ENCODE data around the gene TIMP3.

TIMP3 gene

GRCh38 chr22:32760396-32760795, 41.1 kb upstream of the TIMP3 start:
- DNase-seq (ENCODE audit: low read depth) = no peak
- no peak overlapping the region for H3K4me3 ChIP-seq (ENCODE audit: low read length)
- TF ChIP-seq CTCF (conservative IDR thresholded peaks at IDR 0.05; ENCODE audit: low read length) = no peak

- no peak for TF ChIP-seq CTCF (conservative IDR thresholded peaks at IDR 0.05; ENCODE audit: low read length)
- no peak overlapping the region for H3K4me3 ChIP-seq (ENCODE audit: low read length)
- DNase-seq (ENCODE audit: low read depth) = no peak
Observed at GRCh38 chr22:32760815-32761214, 40.7 kb upstream of the TIMP3 start.

DNA sequence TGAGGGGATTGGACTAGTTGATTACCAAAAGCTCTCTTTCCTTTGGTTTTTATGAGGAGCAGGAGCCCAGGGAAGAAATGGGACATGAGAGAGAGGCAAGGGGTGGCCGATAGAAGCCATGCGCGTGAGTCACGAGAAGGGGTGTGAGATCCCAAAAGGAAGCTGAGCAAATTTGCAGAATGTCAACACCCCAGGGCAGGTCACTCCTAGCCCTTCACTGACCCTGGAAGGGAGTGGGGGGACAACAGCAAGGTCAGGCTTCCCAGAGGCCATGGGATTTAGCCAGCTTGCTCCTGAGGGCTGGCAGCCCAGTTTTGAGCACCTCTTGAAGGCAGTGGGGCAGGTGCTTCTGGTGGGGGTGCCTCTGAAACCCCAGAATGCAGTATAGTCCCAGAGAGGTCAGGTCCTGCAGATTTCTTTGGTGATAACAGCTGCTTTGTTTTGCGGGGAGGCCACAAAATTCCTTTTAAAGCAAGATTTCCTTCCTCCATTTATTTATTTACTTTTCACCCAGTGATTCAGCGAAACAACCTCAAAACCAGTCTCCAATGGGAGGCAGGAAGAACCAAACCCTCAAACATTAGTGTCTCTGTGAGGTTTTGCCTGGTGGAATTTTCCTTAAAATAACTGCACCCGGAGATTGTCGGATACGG, 40.1 kb upstream of the TIMP3 start:
- peak; percentile 31 for DNase-seq (ENCODE audit: low read depth)
- no peak for TF ChIP-seq CTCF (conservative IDR thresholded peaks at IDR 0.05; ENCODE audit: low read length)
- no peak overlapping the region for H3K4me3 ChIP-seq (ENCODE audit: low read length)

- DNase-seq (ENCODE audit: low read depth) = peak; percentile 93
- no peak overlapping the region for H3K4me3 ChIP-seq (ENCODE audit: low read length)
- no peak for TF ChIP-seq CTCF (conservative IDR thresholded peaks at IDR 0.05; ENCODE audit: low read length)
Observed at GRCh38 chr22:32764330-32765131, 37.0 kb upstream of the TIMP3 start.

GRCh38 chr22:32765132-32765618, 36.3 kb upstream of the TIMP3 start:
- H3K4me3 ChIP-seq (ENCODE audit: low read length) = no peak overlapping the region
- TF ChIP-seq CTCF (conservative IDR thresholded peaks at IDR 0.05; ENCODE audit: low read length) = no peak
- no peak for DNase-seq (ENCODE audit: low read depth)

DNA sequence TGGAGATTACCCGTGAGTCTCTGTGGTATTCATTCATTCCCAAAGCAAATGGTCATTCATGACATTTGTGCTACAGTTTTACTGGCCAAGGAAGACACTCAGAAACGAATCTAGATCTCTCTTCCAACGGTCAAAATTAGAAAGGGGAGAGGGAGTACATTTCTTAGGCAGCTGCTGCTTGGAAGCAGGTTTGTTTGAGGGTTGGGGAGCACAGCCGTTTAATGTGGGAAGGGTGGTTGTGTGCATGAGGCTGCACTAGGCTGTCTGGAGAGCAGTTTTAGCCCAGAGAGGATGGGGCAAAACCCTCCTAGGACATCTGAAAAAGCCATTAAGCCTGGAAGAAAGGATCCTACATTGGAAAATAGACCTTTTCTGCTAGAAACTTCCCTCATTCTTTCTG, 29.7 kb upstream of the TIMP3 start:
- H3K4me3 ChIP-seq (ENCODE audit: low read length) = no peak overlapping the region
- no peak for TF ChIP-seq CTCF (conservative IDR thresholded peaks at IDR 0.05; ENCODE audit: low read length)
- no peak for DNase-seq (ENCODE audit: low read depth)

DNA sequence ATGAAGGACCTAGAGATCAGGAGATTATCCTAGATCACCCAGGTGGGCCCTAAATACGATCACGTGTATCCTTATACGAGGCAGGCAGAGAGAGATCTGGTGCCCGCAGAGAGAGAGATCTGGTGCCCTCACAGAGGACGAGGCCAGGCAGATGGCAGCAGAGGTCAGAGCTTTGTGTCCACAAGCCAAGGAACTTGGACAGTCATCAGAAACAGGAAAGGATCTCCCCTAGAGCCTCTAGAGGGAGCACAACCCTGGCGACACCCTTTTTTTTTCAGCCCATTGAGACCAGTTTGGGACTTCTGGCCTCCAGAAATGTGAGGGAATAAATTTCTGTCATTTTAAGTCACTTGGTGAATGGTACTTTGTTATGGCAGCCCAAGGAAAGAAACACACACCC, 25.5 kb upstream of the TIMP3 start:
- peak; percentile 49 for TF ChIP-seq CTCF (conservative IDR thresholded peaks at IDR 0.05; ENCODE audit: low read length)
- DNase-seq (ENCODE audit: low read depth) = no peak
- H3K4me3 ChIP-seq (ENCODE audit: low read length) = no peak overlapping the region
